IPS-20b (cell line): ENCODE measurements around the gene CAV1.

ENCODE experiments used
- H3K27ac ChIP-seq: one replicate; pipeline ENCODE4 v1.5.1; 2013; ENCODE audit warnings: low read length
- H3K27me3 ChIP-seq: 2 replicates; pipeline ENCODE4 v1.6.1; 2013; ENCODE audit warnings: mild to moderate bottlenecking, low read length, inconsistent platforms; ENCODE audit not compliant: insufficient read depth
- H3K36me3 ChIP-seq: 2 replicates; pipeline ENCODE4 v1.6.1; 2013; ENCODE audit warnings: low read depth, mild to moderate bottlenecking, inconsistent platforms, low read length, moderate library complexity; ENCODE audit not compliant: insufficient read depth
- H3K4me1 ChIP-seq: 2 replicates; pipeline ENCODE4 v1.6.1; 2013; ENCODE audit warnings: mild to moderate bottlenecking, control low read depth, inconsistent platforms, low read length, moderate library complexity; ENCODE audit not compliant: insufficient read depth
- H3K4me3 ChIP-seq: 2 replicates; pipeline ENCODE4 v1.5.1; 2013; ENCODE audit warnings: mild to moderate bottlenecking, low read length, inconsistent platforms
- H3K9ac ChIP-seq: 2 replicates; pipeline ENCODE4 v1.6.1; 2013; ENCODE audit warnings: low read depth, mild to moderate bottlenecking, inconsistent platforms, low read length, moderate library complexity
- H3K9me3 ChIP-seq: 2 replicates; pipeline ENCODE4 v1.6.1; 2013; ENCODE audit warnings: mild to moderate bottlenecking, low read depth, low read length, inconsistent platforms; ENCODE audit not compliant: insufficient read depth

CAV1 gene

DNA sequence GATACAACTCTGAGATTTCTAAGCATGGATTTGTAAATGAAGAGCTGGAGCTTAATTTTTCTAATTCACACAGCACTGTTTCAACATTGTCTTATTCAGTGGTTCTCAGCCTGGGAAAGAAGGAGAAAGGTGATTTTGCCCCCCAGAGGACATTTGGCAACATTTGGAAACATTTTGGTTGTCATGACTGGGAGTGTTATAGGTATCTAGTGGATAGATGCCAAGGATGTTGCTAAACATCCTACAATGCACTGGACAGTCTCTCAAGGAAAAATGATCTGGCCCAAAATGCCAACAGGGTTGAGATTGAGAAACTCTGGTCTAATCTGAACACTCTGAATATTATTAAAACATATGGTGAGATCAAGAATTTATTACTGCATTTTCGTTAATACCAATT, 29.1 kb upstream of the CAV1 start:
- Histone ChIP-seq H3K36me3 (no peaks in the 10 kb centered on the region), H3K4me3 (no peak overlapping the region), H3K27ac (no peak overlapping the region), H3K9ac (no peak overlapping the region), H3K9me3 (no peaks in the 10 kb centered on the region), H3K4me1 (no peaks in the 10 kb centered on the region; the same call in 1 of the 2 replicates), H3K27me3 (peaks cover 26% of the 10 kb centered on the region)

DNA sequence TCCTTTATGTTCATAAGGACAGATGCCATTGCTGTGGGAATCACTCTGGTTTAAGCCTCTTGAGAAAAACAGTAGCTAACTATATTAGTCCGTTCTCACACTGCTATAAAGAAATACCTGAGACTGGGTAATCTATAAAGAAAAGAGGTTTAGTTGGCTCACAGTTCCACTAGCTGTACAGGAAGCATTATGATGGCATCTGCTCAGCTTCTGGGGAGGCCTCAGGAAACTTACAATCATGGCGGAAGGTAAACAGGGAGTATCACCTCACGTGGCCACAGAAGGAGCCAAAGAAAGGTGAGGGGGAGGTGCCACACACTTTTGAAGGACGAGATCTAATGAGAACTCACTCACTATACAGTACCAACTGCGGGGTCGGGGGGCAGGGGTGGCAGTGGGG, 28.2 kb upstream of the CAV1 start:
- H3K9ac ChIP-seq: no peak overlapping the region
- no peaks in the 10 kb centered on the region for H3K9me3 ChIP-seq
- H3K27me3 ChIP-seq: peaks cover 35% of the 10 kb centered on the region
- H3K4me3 ChIP-seq: no peak overlapping the region
- H3K4me1 ChIP-seq: peaks cover 3% of the 10 kb centered on the region
- H3K27ac ChIP-seq: no peak overlapping the region
- no peaks in the 10 kb centered on the region for H3K36me3 ChIP-seq

DNA sequence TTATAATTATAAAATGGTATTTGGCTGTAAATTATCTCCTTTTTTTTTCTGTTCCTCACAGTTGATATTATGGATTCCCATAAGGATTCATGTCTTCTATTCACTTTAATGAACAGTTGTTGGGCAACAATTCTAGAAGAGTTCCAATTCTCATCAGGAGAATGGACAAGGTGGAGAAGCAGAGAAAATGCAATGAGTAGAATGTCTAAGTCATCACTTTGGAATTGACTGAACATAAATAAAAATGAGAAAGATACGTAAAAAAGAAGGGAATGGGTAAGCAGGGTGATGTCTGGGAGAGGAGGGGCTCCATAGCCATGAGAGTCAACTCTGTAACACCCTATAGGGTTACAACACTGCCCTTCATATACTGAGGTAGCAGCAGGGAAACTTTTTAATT, 27.1 kb upstream of the CAV1 start:
- Histone ChIP-seq H3K4me3 (no peak overlapping the region), H3K27ac (no peak overlapping the region), H3K27me3 (peaks cover 44% of the 10 kb centered on the region), H3K9ac (no peak overlapping the region), H3K9me3 (no peaks in the 10 kb centered on the region), H3K4me1 (peaks cover 3% of the 10 kb centered on the region), H3K36me3 (no peaks in the 10 kb centered on the region)

DNA sequence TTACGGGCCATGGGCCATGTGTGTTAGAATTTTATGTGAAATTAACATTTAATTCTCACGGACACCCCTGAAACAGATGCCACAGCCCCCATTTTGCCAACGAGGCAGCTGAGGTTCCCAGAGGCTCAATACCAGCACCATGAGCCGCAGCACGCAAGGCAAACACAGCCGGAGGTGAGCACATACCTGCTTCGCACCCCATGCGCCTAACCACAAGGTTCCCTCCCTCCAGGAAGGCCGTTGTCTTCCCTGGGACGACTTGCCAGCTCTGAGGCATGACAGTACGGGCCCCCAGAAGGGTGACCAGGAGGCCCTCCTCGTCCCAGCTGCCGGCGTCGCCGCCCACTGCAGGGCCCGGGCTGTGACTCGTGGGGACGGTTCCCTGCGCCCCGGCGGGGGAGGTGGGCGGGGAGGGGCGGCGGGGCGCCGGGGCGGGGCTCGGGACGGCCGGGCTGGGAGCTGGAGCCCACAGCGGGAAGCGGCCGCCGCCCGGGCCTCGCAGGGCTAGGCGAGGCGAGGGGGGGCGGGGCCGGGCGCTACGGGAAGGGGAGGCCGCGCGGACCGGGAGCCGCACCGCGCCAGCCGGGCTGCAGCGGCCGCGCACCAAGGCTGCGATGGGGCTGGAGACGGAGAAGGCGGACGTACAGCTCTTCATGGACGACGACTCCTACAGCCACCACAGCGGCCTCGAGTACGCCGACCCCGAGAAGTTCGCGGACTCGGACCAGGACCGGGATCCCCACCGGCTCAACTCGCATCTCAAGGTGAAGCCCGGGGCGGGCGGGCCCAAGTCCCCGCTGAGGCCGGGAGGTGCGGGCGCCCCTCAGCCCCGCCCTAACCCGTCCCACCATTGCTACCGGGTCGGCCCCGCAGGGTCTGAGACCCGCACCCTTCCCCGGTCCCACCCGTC, 25.4 kb upstream of the CAV1 start, which contains the start of gene CAV2:
Gene CAV2, plus strand, starts transcription at position 571 of the 910 bp plus-strand sequence. Its CDS starts 44 bp downstream, at position 615.
- peaks cover 3% of the 10 kb centered on the region for H3K4me1 ChIP-seq
- no peak within 1 kb of the TSS; the same call in 1 of the 2 replicates for H3K9ac ChIP-seq
- H3K36me3 ChIP-seq: no peaks in the 10 kb centered on the region
- peaks cover 44% of the 10 kb centered on the region for H3K27me3 ChIP-seq
- peak within 1 kb of the TSS; percentile 70 for H3K4me3 ChIP-seq
- H3K9me3 ChIP-seq: no peaks in the 10 kb centered on the region
- H3K27ac ChIP-seq: no peak within 1 kb of the TSS

DNA sequence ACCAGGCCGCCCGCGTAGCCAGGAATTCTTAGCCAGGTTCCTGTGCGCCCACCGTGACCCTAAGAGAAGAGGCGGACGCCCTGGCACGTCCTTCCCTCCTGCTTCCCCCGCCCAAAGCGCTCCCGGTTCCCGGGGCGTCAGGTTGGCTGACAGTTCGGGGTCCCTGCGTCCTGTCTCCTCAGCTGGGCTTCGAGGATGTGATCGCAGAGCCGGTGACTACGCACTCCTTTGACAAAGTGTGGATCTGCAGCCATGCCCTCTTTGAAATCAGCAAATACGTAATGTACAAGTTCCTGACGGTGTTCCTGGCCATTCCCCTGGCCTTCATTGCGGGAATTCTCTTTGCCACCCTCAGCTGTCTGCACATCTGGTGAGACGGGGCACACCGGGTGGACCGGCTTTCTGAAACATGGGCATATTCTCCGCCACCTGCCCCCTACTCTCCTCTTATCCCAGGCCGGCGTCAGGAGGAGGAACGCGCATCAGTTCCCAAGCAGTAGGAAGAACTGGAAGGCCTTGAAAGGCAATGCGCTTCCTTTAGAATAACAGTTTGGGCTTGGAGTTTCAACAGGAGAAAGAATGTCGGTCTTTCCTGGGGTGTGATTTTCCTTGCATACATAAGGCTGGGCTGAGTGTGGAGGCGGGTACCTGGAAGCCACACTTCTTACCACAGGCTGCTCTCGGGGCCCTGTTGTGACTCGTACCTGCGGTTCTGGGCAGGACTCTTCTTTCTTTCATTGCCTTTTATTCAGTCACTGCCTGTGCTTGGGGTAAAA, 24.6 kb upstream of the CAV1 start:
- no peak overlapping the region for H3K27ac ChIP-seq
- peaks cover 44% of the 10 kb centered on the region for H3K27me3 ChIP-seq
- H3K4me3 ChIP-seq: peak overlapping the region; percentile 70
- no peaks in the 10 kb centered on the region for H3K36me3 ChIP-seq
- no peak overlapping the region; the same call in 1 of the 2 replicates for H3K9ac ChIP-seq
- H3K9me3 ChIP-seq: no peaks in the 10 kb centered on the region
- peaks cover 3% of the 10 kb centered on the region for H3K4me1 ChIP-seq

DNA sequence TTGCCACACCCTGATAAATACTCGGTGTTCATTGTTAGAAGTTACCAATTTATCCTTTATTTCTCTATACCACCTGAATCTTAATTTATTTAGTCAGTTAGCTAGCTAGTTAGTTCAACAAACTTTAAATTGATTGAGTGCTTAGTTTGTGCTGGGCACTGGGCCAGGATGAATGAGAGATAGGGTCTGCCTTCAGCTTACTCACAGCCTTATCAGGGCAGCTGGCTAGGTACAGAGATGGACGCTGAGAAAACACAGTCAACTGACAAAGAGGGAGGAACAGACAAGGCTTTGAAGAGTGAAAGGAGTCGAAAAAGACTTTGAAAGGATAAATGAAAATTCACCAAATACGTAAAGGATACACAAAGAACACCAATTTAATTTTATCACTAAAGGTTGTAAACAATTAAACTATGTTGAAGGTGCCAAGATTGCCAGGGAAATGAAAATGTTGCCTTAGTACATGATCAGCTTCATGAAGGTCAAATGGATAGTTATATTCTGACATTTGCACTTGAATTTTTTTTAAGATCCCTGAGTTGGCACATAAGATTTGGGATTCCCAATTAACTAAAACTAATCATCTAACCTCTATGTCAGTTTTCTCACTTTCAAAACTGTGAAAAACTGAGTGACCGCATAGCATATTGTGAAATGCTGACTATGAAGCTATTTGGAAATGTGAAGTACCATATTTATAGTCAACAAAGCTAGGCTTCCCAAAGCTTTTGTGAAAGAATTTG, 23.2 kb upstream of the CAV1 start:
- Histone ChIP-seq H3K4me1 (peaks cover 3% of the 10 kb centered on the region), H3K4me3 (no peak overlapping the region), H3K27me3 (peaks cover 44% of the 10 kb centered on the region), H3K9me3 (no peaks in the 10 kb centered on the region), H3K36me3 (no peaks in the 10 kb centered on the region), H3K27ac (no peak overlapping the region), H3K9ac (no peak overlapping the region)

DNA sequence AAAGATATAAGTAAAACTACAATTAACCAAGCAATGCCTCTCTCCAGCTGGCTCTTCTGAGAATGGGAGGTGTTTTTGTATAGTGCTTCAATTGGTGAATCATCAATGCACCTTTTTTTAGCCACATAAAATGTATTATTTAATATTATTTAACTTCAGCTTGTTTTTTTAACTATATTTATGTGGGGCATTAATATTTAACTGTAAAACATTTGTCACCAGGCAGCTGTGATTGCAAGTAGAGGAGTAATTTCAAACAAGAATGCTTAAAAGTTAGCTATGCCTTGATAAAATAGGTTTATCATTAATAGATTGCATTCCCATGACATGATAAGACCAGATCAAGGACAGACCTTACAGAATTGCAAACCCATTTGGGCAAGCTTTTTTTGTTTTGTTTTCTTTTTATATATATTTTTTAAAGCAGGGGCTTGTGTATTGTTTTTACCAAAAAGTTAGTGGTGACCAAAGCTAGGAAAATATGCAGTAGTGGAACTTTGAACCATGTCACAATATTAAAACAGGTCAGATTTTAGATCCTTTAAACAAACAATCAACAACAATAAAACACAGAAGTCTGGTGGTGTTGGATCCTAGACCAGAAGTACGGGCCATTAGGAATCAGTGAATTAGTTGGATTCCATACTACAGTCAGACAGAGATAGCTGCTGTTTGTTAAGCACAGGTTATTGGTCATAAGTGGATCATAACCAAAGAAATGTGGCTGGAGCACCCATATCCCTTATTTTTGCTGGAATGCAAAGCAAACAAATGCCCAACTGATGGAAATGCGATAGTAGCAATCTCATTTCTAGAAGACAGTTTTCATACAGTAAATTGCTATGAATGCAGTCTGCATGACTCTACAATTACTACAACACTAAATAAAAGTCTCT, 22.4 kb upstream of the CAV1 start:
- Histone ChIP-seq H3K4me1 (peaks cover 3% of the 10 kb centered on the region), H3K27ac (no peak overlapping the region), H3K36me3 (no peaks in the 10 kb centered on the region), H3K9me3 (no peaks in the 10 kb centered on the region), H3K9ac (no peak overlapping the region), H3K27me3 (peaks cover 44% of the 10 kb centered on the region), H3K4me3 (no peak overlapping the region)

DNA sequence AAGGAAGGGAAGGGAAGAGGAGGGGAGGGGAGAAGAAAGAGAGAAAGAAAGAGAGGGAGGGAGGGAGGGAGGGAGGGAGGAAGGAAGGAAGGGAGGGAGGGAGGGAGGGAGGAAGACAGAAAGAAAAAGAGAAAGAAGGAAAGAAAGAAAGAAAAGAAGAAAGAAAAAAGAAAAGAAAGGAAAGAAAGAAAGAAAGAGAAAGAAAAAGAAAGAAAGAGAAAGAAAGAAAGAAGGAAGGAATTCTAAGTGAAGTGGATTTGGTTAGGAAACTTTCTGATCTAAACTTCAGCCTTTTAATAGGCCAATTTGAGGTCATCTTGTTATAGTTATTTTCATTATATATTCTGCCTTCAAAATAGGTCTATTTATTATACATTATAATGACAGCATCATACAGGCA, 21.0 kb upstream of the CAV1 start:
- Histone ChIP-seq H3K36me3 (no peaks in the 10 kb centered on the region), H3K27ac (no peak overlapping the region), H3K4me3 (no peak overlapping the region), H3K4me1 (peaks cover 3% of the 10 kb centered on the region), H3K9me3 (no peaks in the 10 kb centered on the region), H3K9ac (no peak overlapping the region), H3K27me3 (peaks cover 35% of the 10 kb centered on the region)

DNA sequence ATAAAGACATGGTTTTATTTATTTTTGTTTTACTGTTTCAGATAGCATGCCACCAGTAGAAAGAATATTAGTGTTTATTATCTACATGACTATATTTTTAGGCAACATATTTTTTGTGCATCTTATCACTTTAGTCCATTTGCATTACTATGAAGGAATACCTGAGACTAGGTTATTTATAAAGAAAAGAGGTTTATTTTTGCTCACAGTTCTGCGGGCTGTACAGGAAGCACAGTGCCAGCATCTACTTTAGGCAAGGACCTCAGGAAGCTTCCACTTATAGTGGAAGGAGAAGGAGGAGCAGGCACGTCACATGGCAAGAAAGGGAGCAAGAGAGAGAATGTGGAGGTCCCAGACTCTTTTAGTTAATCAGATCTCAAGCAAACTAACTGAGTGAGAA, 19.6 kb upstream of the CAV1 start:
- Histone ChIP-seq H3K9me3 (no peaks in the 10 kb centered on the region), H3K27ac (no peak overlapping the region), H3K4me3 (no peak overlapping the region), H3K36me3 (no peaks in the 10 kb centered on the region), H3K9ac (no peak overlapping the region), H3K27me3 (peaks cover 23% of the 10 kb centered on the region), H3K4me1 (peaks cover 3% of the 10 kb centered on the region)

DNA sequence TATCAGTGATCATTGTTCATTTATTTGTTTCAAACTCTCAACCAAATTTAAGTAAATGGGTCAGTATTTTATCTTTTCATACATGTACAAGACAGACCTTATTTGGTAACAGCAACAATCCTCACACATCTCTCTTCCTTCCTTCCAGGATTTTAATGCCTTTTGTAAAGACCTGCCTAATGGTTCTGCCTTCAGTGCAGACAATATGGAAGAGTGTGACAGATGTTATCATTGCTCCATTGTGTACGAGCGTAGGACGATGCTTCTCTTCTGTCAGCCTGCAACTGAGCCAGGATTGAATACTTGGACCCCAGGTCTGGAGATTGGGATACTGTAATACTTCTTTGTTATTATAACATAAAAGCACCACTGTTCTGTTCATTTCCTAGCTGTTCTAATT, 19.0 kb upstream of the CAV1 start:
- Histone ChIP-seq H3K27me3 (peaks cover 17% of the 10 kb centered on the region), H3K27ac (no peak overlapping the region), H3K4me1 (peaks cover 3% of the 10 kb centered on the region), H3K4me3 (no peak overlapping the region), H3K9ac (no peak overlapping the region), H3K36me3 (no peaks in the 10 kb centered on the region), H3K9me3 (no peaks in the 10 kb centered on the region)
